K562 (cell line): ENCODE data around the gene FOXS1. TPM values are rescaled to one million over a fixed set of nuclear protein-coding genes. Genes with fewer than 3 reads are reported as not detected.

Experiments
- ARID4B ChIP-seq: sonication (generic); formaldehyde crosslinking; IDR thresholded peaks from 2 replicates; pipeline ENCODE4 v1.8.0; 2022; ENCODE audit warnings: mild to moderate bottlenecking, missing genetic modification reagents
- CCNT2 ChIP-seq: IDR thresholded peaks from 2 replicates; pipeline ENCODE4 v1.6.1; 2011; ENCODE audit warnings: borderline replicate concordance, low read depth, mild to moderate bottlenecking, moderate library complexity, mixed read lengths, low read length; ENCODE audit not compliant: insufficient read length; ENCODE audit errors: extremely low read depth
- EP300 ChIP-seq: IDR thresholded peaks from 2 replicates; pipeline ENCODE4 v1.6.1; 2012; ENCODE audit warnings: low read length, improper control_type of control experiment
- IRF2 ChIP-seq: sonication (generic); formaldehyde crosslinking; IDR thresholded peaks from 2 replicates; pipeline ENCODE4 v1.8.1; 2022; ENCODE audit warnings: mild to moderate bottlenecking, missing genetic modification reagents
- JUN ChIP-seq, 2 experiments: sonication (generic) in 1 of 2; formaldehyde crosslinking in 1 of 2; IDR thresholded peaks; 2 replicates each; pipeline versions ENCODE4 v1.6.1 to v1.8.0; 2012 to 2022; ENCODE audit warnings: borderline replicate concordance in 2 of 2, mild to moderate bottlenecking in 2 of 2, improper control_type of control experiment in 1 of 2, low read depth in 1 of 2, low read length in 1 of 2, missing genetic modification reagents in 1 of 2
- MXD1 ChIP-seq: fragments of 250-450 bp; sonication (Bioruptor Pico); IDR thresholded peaks from 2 replicates; pipeline ENCODE4 v1.8.0; 2021; ENCODE audit warnings: borderline replicate concordance, mild to moderate bottlenecking, moderate library complexity; ENCODE audit not compliant: poor library complexity, severe bottlenecking
- PCBP2 ChIP-seq: fragments of 200-400 bp; formaldehyde crosslinking; IDR thresholded peaks from 2 replicates; pipeline ENCODE4 v1.6.1; 2018; ENCODE audit warnings: low read length, low read depth, mild to moderate bottlenecking, moderate library complexity; ENCODE audit not compliant: poor library complexity, severe bottlenecking
- PRMT5 ChIP-seq: sonication (generic); formaldehyde crosslinking; IDR thresholded peaks from 2 replicates; pipeline ENCODE4 v1.5.0; 2020; ENCODE audit warnings: missing genetic modification reagents
- ZNF197 ChIP-seq: fragments of 200-800 bp; sonication (Bioruptor generic); IDR thresholded peaks from 2 replicates; pipeline ENCODE4 v1.6.1; 2016; ENCODE audit warnings: low read depth, missing genetic modification characterization, missing compliant biosample characterization
- polyA plus RNA-seq, 8 experiments: library from polyadenylated mRNA; depleted of rRNA in 4 of 8; stranded (reverse) in 5 of 8; unstranded in 3 of 8; fragments of >200 nt; fragmentation: Nextera tagmentation in 2 of 8; fragmentation: Illumina TruSeq in 1 of 8; extraction: Ambion mirVana in 2 of 8; extraction: Trizol in 1 of 8; gene quantifications; 2 replicates each; pipeline versions ENCODE4 v1.2.1 to v1.2.3, GENCODE V29; 2011 to 2014; ENCODE audit warnings: inconsistent platforms in 1 of 8, missing spikeins in 1 of 8
- total RNA-seq, 7 experiments: library from RNA; depleted of rRNA in 6 of 7; stranded (reverse); fragments of >200 nt in 6 of 7; fragmentation: Illumina TruSeq in 2 of 7; extraction: Trizol in 2 of 7; gene quantifications; 2 replicates each; pipeline versions ENCODE4 v1.2.1 to v1.2.3, GENCODE V29; 2011 to 2021; ENCODE audit warnings: low replicate concordance in 1 of 7
- TF ChIP-seq, protein P1 (sequence below): sonication (generic); formaldehyde crosslinking; IDR thresholded peaks from 2 replicates; pipeline ENCODE4 v1.8.0; 2022; ENCODE audit warnings: missing genetic modification reagents, mild to moderate bottlenecking, borderline replicate concordance

FOXS1 gene
- total and polyA plus RNA-seq, 9 of the 15 experiments (the other 6 are each of a cell fraction or from before 2014, with no cell fraction given), result not detected

DNA sequence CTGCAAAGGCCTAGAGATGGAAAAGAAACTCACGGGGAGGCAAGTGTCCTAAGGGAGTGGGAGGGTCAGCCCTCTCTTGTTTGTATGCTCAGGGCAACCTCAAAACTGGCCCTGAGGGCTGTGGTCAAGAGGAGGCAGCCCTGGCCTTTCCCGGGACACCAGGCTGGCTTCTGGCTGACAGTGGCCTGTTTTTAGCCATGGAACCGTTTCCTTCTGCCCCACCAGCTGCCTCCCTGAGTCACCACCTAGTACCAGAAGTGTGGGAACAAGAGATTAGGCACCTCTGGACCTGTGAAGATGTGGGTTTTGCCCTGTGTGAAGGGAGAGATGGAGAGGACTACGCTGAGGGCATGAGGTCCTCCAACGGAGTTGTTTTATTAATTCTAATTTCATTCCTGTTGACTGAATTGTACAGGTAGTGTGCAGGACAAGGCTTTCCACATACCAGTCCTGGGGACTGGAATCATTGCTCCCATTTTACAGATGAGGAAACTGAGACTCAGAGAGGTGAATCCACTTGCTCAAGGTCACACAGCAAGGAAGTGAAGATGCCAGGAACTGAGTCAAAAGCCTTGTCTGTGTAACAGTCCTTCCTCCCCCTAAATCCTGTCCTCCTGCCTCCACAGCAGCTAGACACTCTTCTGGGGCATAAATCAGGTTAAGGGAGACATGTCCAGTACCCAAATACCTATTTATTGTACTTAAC is 5.5 kb downstream of the FOXS1 start (continued):
- TF ChIP-seq, protein P1, sequence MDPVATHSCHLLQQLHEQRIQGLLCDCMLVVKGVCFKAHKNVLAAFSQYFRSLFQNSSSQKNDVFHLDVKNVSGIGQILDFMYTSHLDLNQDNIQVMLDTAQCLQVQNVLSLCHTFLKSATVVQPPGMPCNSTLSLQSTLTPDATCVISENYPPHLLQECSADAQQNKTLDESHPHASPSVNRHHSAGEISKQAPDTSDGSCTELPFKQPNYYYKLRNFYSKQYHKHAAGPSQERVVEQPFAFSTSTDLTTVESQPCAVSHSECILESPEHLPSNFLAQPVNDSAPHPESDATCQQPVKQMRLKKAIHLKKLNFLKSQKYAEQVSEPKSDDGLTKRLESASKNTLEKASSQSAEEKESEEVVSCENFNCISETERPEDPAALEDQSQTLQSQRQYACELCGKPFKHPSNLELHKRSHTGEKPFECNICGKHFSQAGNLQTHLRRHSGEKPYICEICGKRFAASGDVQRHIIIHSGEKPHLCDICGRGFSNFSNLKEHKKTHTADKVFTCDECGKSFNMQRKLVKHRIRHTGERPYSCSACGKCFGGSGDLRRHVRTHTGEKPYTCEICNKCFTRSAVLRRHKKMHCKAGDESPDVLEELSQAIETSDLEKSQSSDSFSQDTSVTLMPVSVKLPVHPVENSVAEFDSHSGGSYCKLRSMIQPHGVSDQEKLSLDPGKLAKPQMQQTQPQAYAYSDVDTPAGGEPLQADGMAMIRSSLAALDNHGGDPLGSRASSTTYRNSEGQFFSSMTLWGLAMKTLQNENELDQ, result no peak
- TF ChIP-seq PCBP2, result no peak
- no peak for TF ChIP-seq IRF2
- TF ChIP-seq JUN (IDR thresholded peaks at IDR 0.05; ENCODE audit: borderline replicate concordance, low read depth, low read length), result no peak
- TF ChIP-seq JUN (CRISPR knock-in tag; IDR thresholded peaks at IDR 0.05; ENCODE audit: borderline replicate concordance), result no peak
- TF ChIP-seq PRMT5 (CRISPR knock-in tag), result no peak
- TF ChIP-seq ARID4B (CRISPR knock-in tag), result no peak
- no peak for TF ChIP-seq CCNT2
- TF ChIP-seq ZNF197 (CRISPR knock-in tag), result no peak
- no peak for TF ChIP-seq MXD1 (CRISPR knock-in tag)
- no peak for TF ChIP-seq EP300
